Mucosa of stomach (tissue), 1 donor: ENCODE results near the gene THSD7B.
"Not testable (repeated sequence)": the region's sequence is repeated elsewhere in the genome, so short reads cannot be mapped to it uniquely, and the experiment has no call there.

ENCODE experiments used
- H3K27me3 ChIP-seq: one replicate; pipeline ENCODE4 v1.7.0; 2013; ENCODE audit warnings: mild to moderate bottlenecking, low read length; ENCODE audit not compliant: control insufficient read depth, insufficient read depth
- H3K36me3 ChIP-seq: one replicate; pipeline ENCODE4 v1.7.0; 2013; ENCODE audit warnings: low read length; ENCODE audit not compliant: control insufficient read depth, insufficient read depth
- H3K4me1 ChIP-seq: one replicate; pipeline ENCODE4 v1.7.0; 2013; ENCODE audit warnings: mild to moderate bottlenecking, low read length; ENCODE audit not compliant: control insufficient read depth, insufficient read depth
- H3K4me3 ChIP-seq: one replicate; pipeline ENCODE4 v1.7.0; 2013; ENCODE audit warnings: low read length
- H3K9ac ChIP-seq: one replicate; pipeline ENCODE4 v1.7.0; 2013; ENCODE audit warnings: mild to moderate bottlenecking, low read length, moderate library complexity
- H3K9me3 ChIP-seq: one replicate; pipeline ENCODE4 v1.7.0; 2013; ENCODE audit warnings: mild to moderate bottlenecking, low read length, moderate library complexity; ENCODE audit not compliant: control insufficient read depth
- donor health status: Pancreatic carcinoma.

Gene THSD7B

GRCh38 chr2:137321566-137321965 lies 556.2 kb downstream of the THSD7B start:
- Histone ChIP-seq H3K9me3 (no peaks in the 10 kb centered on the region), H3K4me1 (no peaks in the 10 kb centered on the region), H3K36me3 (no peaks in the 10 kb centered on the region), H3K9ac (no peak overlapping the region), H3K27me3 (no peaks in the 10 kb centered on the region), H3K4me3 (no peak overlapping the region)

DNA sequence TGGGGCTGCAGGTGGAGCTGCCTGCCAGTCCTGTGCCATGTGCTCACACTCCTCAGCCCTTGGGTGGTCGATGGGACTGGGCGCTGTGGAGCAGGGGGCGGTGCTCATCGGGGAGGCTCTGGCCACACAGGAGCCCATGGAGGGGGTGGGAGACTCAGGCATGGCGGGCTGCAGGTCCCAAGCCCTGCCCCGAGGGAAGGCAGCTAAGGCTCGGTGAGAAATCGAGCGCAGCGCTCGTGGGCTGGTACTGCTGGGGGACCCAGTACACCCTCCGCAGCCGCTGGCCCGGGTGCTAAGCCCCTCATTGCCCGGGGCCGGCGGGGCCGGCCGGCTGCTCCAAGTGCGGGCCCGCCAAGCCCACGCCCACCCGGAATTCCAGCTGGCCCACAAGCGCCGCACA lies 566.2 kb downstream of the THSD7B start:
- H3K4me3 ChIP-seq, H3K9me3 ChIP-seq, H3K4me1 ChIP-seq, H3K9ac ChIP-seq, H3K27me3 ChIP-seq, H3K36me3 ChIP-seq: not testable (repeated sequence)

GRCh38 chr2:137333386-137334165 lies 568.2 kb downstream of the THSD7B start:
- Histone ChIP-seq H3K4me1 (no peaks in the 10 kb centered on the region), H3K27me3 (no peaks in the 10 kb centered on the region), H3K9ac (no peak overlapping the region), H3K4me3 (no peak overlapping the region), H3K36me3 (no peaks in the 10 kb centered on the region), H3K9me3 (no peaks in the 10 kb centered on the region)

- no peaks in the 10 kb centered on the region for H3K9me3 ChIP-seq
- no peak overlapping the region for H3K4me3 ChIP-seq
- H3K4me1 ChIP-seq: no peaks in the 10 kb centered on the region
- H3K27me3 ChIP-seq: no peaks in the 10 kb centered on the region
- H3K9ac ChIP-seq: no peak overlapping the region
- H3K36me3 ChIP-seq: no peaks in the 10 kb centered on the region
These were observed 570.7 kb downstream of the THSD7B start for GRCh38 chr2:137336067-137336466.

- Histone ChIP-seq H3K36me3 (no peaks in the 10 kb centered on the region), H3K9me3 (no peaks in the 10 kb centered on the region), H3K4me1 (no peaks in the 10 kb centered on the region), H3K27me3 (no peaks in the 10 kb centered on the region), H3K9ac (no peak overlapping the region), H3K4me3 (no peak overlapping the region)
These were observed 573.7 kb downstream of the THSD7B start for GRCh38 chr2:137339051-137339450.

DNA sequence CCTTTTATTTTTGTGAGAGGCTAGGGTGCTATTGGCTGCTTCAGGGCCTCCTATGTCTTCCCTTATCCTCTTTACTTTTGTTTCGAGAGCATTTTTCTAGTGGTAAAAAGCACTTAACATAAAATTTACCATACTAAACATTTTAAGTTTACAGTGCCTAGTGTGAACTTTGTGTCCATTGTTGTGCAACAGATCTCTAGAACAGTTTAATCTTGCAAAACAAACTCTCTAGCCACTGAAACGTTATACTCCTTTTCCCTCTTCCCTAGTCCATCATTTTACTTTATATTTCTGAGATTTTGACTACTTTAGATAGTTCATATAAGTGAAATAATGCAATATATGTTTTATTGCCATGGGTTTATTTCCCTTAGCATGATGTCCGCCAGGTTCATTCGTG lies 580.6 kb downstream of the THSD7B start:
- Histone ChIP-seq H3K9me3 (no peaks in the 10 kb centered on the region), H3K4me1 (no peaks in the 10 kb centered on the region), H3K27me3 (no peaks in the 10 kb centered on the region), H3K36me3 (no peaks in the 10 kb centered on the region), H3K4me3 (no peak overlapping the region), H3K9ac (no peak overlapping the region)

- Histone ChIP-seq H3K27me3 (no peaks in the 10 kb centered on the region), H3K9ac (no peak overlapping the region), H3K4me3 (no peak overlapping the region)
These were observed 583.0 kb downstream of the THSD7B start for GRCh38 chr2:137348301-137348700.

DNA sequence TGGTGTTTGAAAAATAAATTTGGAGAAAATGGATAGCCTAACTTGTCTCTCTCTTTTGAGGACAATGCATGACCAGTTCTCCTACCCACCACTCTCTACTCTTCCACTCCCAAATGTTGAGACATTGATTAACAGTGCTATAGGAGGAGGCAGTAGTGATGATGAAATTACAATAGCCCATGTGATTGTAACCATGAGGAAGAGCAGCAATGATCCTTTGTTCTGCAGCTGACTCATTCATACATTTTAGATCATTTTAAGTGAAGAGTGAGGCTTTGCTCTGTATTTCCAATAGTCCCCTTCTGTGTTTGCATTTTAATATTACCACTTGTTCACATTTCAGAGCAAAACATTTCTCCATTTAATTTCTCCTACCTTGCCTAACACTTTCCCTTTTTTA lies 592.3 kb downstream of the THSD7B start:
- Histone ChIP-seq H3K9ac (no peak overlapping the region), H3K4me1 (no peaks in the 10 kb centered on the region), H3K36me3 (no peaks in the 10 kb centered on the region)

More at GRCh38 chr2:137348301-137348700, 583.0 kb downstream of the THSD7B start:
- no peaks in the 10 kb centered on the region for H3K9me3 ChIP-seq
- no peaks in the 10 kb centered on the region for H3K4me1 ChIP-seq
- no peaks in the 10 kb centered on the region for H3K36me3 ChIP-seq

DNA sequence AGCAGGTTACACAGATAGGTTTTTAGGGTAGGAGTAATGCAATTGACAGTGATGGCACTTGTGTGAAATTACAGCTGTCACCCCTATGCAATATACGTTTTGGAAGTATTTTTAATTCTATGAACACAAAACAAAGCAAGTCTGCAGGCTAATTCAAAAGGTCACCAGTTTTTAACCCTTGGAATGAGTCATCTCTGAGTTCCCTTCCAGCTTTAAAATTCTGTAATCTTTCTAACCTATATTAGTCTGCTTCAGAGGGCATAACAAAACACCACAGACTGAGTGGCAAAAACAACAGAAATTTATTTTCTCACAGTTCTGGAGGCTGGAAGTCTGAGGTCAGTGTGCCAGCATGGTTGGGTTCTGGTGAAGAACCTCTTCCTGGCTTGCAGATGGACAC lies 602.0 kb downstream of the THSD7B start:
- Histone ChIP-seq H3K27me3 (no peaks in the 10 kb centered on the region), H3K9me3 (no peaks in the 10 kb centered on the region), H3K4me3 (no peak overlapping the region), H3K36me3 (no peaks in the 10 kb centered on the region), H3K9ac (no peak overlapping the region), H3K4me1 (no peaks in the 10 kb centered on the region)

More for the DNA sequence above, 592.3 kb downstream of the THSD7B start:
- no peaks in the 10 kb centered on the region for H3K9me3 ChIP-seq
- H3K4me3 ChIP-seq: no peak overlapping the region
- no peaks in the 10 kb centered on the region for H3K27me3 ChIP-seq

GRCh38 chr2:137369106-137369505 lies 603.8 kb downstream of the THSD7B start:
- no peak overlapping the region for H3K9ac ChIP-seq
- H3K4me3 ChIP-seq: no peak overlapping the region
- no peaks in the 10 kb centered on the region for H3K9me3 ChIP-seq
- H3K36me3 ChIP-seq: no peaks in the 10 kb centered on the region
- H3K4me1 ChIP-seq: no peaks in the 10 kb centered on the region
- H3K27me3 ChIP-seq: no peaks in the 10 kb centered on the region

DNA sequence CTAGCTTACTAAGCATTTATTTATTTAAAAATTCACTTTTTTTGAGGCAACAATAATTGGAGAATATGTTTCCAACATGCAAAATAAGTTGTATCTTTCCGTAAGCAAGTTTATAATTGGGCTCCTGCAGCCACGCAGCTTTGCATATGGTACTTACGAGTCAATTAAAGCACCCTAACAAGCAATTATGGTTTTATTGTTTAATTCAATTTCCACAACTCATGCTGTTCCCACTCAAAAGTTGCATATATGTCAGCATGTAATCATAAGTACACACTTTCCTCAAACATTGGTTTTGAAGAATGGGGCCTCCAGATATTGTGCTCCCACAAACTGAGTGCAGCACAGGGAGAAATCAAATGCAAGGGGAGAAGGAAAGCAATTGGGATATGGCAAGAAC lies 613.8 kb downstream of the THSD7B start:
- Histone ChIP-seq H3K36me3 (no peaks in the 10 kb centered on the region), H3K4me3 (no peak overlapping the region), H3K4me1 (no peaks in the 10 kb centered on the region), H3K27me3 (no peaks in the 10 kb centered on the region), H3K9ac (no peak overlapping the region), H3K9me3 (no peaks in the 10 kb centered on the region)

DNA sequence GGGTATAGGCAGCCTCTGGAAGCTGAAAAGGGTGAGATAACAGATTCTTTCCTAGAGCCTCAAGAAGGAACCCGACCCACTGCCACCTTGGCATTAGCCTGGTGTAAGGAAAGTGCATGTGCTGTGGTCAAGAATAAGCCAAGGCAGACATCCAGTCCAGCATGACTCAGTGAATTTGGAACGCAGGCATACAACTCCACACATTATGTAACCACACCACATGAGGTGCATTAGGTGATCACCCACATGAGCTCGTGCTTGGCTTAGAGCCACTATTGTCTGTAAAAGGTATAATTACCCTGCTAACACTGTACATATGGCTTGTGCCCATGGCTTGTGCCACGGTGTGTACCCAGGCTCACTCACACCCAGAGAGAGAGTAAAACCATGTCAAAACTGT lies 615.3 kb downstream of the THSD7B start:
- Histone ChIP-seq H3K9ac (no peak overlapping the region), H3K9me3 (no peaks in the 10 kb centered on the region), H3K4me3 (no peak overlapping the region), H3K36me3 (no peaks in the 10 kb centered on the region), H3K27me3 (no peaks in the 10 kb centered on the region), H3K4me1 (no peaks in the 10 kb centered on the region)

- H3K4me3 ChIP-seq: no peak overlapping the region
- no peaks in the 10 kb centered on the region for H3K9me3 ChIP-seq
- no peaks in the 10 kb centered on the region for H3K36me3 ChIP-seq
- no peak overlapping the region for H3K9ac ChIP-seq
- no peaks in the 10 kb centered on the region for H3K4me1 ChIP-seq
- no peaks in the 10 kb centered on the region for H3K27me3 ChIP-seq
These were observed 616.4 kb downstream of the THSD7B start for GRCh38 chr2:137381731-137382130.
